GM10266 (cell line): ENCODE results near the gene PGM3.

Source experiments
- DNase-seq: peaks from one replicate; pipeline ENCODE4 v3.0.0; 2012; ENCODE audit errors: extremely low spot score
- TF ChIP-seq, protein P1 (sequence below): IDR thresholded peaks from 2 replicates; pipeline ENCODE4 v1.5.1; 2012; ENCODE audit warnings: mild to moderate bottlenecking, low read depth; ENCODE audit not compliant: control insufficient read depth, insufficient read depth; ENCODE audit errors: missing control alignments

Gene PGM3

DNA sequence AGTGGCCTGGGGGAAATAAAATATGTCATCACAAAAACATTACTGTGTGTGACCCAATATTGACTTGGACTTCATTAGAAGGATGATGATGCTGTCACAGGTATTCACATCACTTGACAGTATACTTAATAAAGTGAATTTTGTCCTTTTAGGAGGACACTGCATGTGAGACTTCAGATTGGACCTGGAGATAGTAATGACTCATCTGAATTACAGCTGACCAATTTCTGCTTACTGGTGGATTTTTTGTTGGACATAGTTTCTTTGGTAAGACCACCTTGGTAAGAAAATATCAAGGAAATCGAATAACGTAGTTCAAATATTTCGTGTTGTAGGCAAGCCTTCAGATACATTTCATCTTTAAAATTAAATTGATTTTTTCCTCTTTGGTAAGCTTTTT, 68.5 kb downstream of the PGM3 start:
- DNase-seq = no peak
- TF ChIP-seq, protein P1, sequence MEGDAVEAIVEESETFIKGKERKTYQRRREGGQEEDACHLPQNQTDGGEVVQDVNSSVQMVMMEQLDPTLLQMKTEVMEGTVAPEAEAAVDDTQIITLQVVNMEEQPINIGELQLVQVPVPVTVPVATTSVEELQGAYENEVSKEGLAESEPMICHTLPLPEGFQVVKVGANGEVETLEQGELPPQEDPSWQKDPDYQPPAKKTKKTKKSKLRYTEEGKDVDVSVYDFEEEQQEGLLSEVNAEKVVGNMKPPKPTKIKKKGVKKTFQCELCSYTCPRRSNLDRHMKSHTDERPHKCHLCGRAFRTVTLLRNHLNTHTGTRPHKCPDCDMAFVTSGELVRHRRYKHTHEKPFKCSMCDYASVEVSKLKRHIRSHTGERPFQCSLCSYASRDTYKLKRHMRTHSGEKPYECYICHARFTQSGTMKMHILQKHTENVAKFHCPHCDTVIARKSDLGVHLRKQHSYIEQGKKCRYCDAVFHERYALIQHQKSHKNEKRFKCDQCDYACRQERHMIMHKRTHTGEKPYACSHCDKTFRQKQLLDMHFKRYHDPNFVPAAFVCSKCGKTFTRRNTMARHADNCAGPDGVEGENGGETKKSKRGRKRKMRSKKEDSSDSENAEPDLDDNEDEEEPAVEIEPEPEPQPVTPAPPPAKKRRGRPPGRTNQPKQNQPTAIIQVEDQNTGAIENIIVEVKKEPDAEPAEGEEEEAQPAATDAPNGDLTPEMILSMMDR = no peak

DNA sequence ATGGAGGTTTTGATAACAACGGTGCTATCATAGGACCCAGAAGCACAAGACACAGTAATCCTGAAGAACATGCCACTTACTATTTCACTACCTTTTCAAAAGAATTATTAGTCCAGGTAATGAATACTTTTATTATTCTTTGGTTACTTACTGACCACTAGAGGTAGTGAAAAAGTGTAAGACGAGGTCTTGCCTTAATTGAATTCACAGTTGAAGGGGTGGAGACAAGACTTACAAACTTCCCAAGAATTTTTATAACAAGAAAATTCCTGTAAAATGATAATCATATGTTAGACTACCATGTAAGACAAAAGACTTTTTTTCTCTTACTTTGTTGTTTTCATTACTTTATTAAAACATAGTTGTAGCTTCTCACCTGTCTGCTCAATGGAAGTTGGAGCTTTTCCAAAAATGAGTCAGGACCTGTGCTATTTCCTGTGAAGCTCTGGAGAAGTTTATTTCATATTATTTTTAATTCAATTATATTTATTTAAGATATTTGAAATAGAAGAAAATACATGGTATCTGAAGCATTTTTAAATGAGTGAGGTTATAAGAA, 73.2 kb downstream of the PGM3 start:
- no peak for DNase-seq
- TF ChIP-seq, protein P1 = no peak

DNA sequence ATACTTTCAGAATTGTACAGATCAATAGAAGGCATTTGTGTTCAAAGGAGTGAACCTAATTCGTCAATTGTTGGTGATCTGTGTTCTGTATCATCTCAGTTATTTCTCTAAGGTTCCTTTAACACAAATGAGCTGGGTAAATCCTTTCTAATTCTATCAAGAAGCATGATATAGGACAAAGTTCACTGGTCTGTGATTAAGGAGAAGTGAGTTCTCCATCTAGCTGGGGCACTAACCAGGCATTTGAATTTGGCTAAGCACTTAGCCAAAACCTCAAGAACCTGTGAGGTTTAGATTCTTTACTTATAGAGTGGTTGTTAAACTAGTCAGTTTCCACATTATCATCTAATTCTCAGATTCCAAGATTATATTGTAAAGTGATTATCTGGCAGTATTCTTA, 75.3 kb downstream of the PGM3 start:
- DNase-seq = no peak
- TF ChIP-seq, protein P1 = no peak
